Ishikawa (cell line): ENCODE measurements around the gene STH.

ENCODE experiments used
- CEBPB ChIP-seq: IDR thresholded peaks from 2 replicates; pipeline ENCODE4 v1.6.1; 2012
- EP300 ChIP-seq: IDR thresholded peaks from 2 replicates; pipeline ENCODE4 v1.6.1; 2012; ENCODE audit warnings: borderline replicate concordance
- RAD21 ChIP-seq: IDR thresholded peaks from 2 replicates; pipeline ENCODE4 v1.6.1; 2012; ENCODE audit warnings: low read depth
- REST ChIP-seq: IDR thresholded peaks from 2 replicates; pipeline ENCODE4 v1.6.1; 2012; ENCODE audit warnings: low read depth, mild to moderate bottlenecking
- TCF12 ChIP-seq: IDR thresholded peaks from 2 replicates; pipeline ENCODE4 v1.6.1; 2012; ENCODE audit warnings: low read depth
- USF1 ChIP-seq: IDR thresholded peaks from 2 replicates; pipeline ENCODE4 v1.6.1; 2012
- YY1 ChIP-seq: IDR thresholded peaks from 2 replicates; pipeline ENCODE4 v1.6.1; 2012; ENCODE audit warnings: low read depth

GRCh38 chr17:46027976-46028325 is 28.9 kb downstream of the STH start:
- TF ChIP-seq YY1 (no peak), CEBPB (no peak), TCF12 (no peak), RAD21 (no peak), USF1 (no peak), REST (no peak), EP300 (no peak)
